GM23248 (cell line): Measurements from ENCODE around the gene NME4.

Experiments used
- EZH2 ChIP-seq: fragments of 200-600 bp; sonication (generic); IDR thresholded peaks from 2 replicates; pipeline ENCODE4 v1.6.1; 2018; ENCODE audit warnings: antibody characterized with exemption, mild to moderate bottlenecking; ENCODE audit not compliant: insufficient read depth, poor library complexity, severe bottlenecking
- EZH2phosphoT487 ChIP-seq: fragments of 200-600 bp; sonication (generic); IDR thresholded peaks from 2 replicates; pipeline ENCODE4 v1.6.1; 2018; ENCODE audit warnings: antibody characterized with exemption, moderate library complexity, mild to moderate bottlenecking, low read depth; ENCODE audit not compliant: insufficient read depth

DNA sequence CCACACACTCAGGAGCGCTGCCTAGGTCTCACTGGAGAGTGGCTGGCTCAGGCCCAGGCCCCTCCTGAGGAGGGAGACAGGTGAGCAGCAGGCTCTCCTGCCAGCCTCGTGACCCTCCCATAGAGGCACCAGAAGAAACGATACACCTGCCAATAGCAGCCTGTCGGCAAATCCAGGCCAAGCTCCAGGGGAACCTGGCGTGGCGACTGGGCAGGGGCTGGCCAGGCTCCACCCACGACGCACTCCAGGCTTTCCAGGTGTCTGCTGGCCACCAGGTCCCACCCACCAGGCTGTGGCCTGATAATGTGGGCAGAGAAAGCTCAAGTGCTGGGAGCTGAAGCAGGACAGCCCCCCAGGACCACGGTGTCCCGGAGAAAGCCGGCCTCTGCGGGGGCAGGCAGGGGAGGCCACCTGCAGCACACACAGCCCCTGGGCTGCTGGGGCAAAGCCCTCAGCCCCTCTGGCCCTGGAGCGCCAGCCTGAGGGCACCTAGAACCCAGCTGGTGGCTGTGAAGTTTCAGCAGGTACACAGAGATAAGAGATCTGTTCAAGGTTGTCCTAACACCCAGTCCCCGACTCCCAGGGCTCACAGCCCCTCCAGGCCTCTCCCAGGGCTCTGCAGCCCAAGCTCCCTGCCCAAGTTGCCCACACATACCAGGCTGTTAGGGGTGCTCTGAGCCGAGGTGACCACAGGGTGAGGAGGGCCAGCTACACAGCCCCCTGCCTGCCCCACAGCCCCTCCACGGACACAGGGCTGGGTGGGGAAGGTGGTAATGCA is 17.6 kb upstream of the NME4 start:
- no peak for TF ChIP-seq EZH2phosphoT487
- TF ChIP-seq EZH2, result no peak
